Bronchial smooth muscle cell (primary cell): Measurements from ENCODE around the gene ZSCAN30. TPM values are rescaled to one million over a fixed set of nuclear protein-coding genes. Genes with fewer than 3 reads are reported as not detected.

Experiments
- total RNA-seq: library from RNA; depleted of rRNA; stranded (reverse); fragments of >200 nt; gene quantifications from 2 replicates; pipeline ENCODE4 v1.2.1, GENCODE V29; 2014

The ZSCAN30 gene
- 12.2 and 20.5 TPM in 2 replicates for total RNA-seq

DNA sequence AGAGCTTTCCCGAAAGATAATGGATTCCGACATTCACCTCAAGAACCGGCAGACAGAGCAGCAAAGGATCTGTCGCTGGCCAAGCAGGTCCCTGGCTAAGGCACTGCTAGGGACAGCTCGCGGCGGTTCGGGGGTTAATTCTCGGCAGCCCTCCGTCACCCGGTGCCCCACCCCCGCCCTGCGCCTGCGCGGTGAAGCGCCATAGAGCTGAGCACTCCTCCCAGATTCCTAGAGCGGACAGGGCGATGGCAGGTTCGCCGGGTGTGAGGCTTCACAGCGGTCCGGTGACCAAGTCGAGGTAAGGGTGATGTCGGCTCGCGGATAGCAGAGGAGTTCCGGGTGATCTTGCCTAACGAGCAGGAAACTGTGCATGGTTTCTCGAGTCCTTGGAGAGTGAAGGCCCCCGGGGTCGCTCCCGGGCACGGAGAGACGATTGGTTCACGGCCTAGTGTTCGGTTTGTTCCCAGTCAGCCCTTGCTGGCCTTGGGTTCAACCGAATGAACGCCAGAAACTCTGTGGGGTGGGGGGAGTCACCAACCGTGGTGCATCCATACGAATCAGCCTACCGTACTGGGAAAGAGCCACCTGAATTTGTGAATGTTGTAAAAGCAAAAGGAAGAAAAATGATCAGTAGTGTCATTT, at the start of gene ZSCAN30:
Gene ZSCAN30, minus strand, starts transcription at position 136 of the 642 bp plus-strand sequence. CDS start 25,877 bp downstream, outside the sequence.

DNA sequence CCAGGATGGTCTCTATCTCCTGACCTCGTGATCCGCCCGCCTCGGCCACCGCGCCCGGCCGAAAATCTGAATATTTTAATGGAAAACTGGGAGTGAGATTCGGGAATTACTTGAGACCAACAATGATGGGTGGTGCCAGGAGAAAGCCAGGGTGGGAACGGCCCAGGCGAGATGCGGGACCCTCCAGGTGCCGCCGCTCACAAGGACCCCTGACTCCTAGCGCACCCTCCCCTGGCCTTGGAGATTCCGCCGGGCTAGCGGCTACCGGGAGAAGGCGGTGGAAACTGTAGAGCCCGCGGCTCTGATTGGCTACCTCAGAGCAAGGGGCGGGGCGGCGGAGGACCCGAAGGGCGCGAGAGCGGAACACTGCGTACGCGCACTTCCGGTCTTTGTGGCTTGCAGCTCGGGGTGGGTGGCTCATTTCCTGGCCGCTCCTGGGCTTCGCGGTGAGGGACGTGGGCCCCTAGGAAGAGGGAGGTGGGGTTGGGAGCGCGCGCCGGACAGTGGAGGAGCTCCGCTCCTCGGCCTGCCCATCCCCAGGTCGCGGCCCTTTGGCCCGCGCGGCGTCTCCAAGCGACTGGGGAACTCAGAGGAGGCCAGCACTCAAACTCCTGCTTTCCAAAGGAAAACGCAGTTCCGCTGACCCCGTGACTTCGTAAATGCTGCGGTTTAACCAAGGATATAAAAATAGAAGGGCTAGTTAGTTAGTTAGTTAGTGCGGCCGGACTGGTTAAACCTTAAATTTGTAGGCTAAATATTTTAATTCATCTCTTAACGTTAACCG, 49.2 kb downstream of the ZSCAN30 start, which contains the start of gene ZNF397:
Gene ZNF397, plus strand, starts transcription at position 371 of the 784 bp plus-strand sequence. CDS start 1,437 bp downstream, outside the sequence.

Other genes with a start within 250 kb of the ZSCAN30 start
- gene MAPRE2, start 248.8 kb downstream of the ZSCAN30 start, total RNA-seq, result 9.1 and 22.4 TPM in 2 replicates
- gene ZNF397, start 49.2 kb downstream of the ZSCAN30 start, total RNA-seq, result 19.2 and 21.0 TPM in 2 replicates
- gene ZNF24, start 54.2 kb upstream of the ZSCAN30 start, total RNA-seq, result 15.5 and 22.5 TPM in 2 replicates
- 1.4 and 2.2 TPM in 2 replicates for gene ZNF396, start 87.1 kb upstream of the ZSCAN30 start, total RNA-seq
- gene INO80C, start 207.7 kb upstream of the ZSCAN30 start, total RNA-seq, result 2.1 and 4.4 TPM in 2 replicates